Fibroblast of pulmonary artery (primary cell): ENCODE data around the gene GLCCI1.
"Not testable (repeated sequence)": the region's sequence is repeated elsewhere in the genome, so short reads cannot be mapped to it uniquely, and the experiment has no call there.

Source experiments
- DNase-seq: peaks from one replicate; pipeline ENCODE4 v3.0.0-alpha.2; 2010; ENCODE audit warnings: low read depth
- H3K4me3 ChIP-seq: replicated peaks from 2 replicates; pipeline ENCODE4 v1.5.1; 2011; ENCODE audit warnings: low read depth, mild to moderate bottlenecking, control low read depth, low read length, moderate library complexity
- CTCF ChIP-seq: IDR thresholded peaks from 2 replicates; pipeline ENCODE4 v1.5.1; 2011; ENCODE audit warnings: mild to moderate bottlenecking, control low read depth, low read length, inconsistent platforms; ENCODE audit errors: missing control alignments

Gene GLCCI1

GRCh38 chr7:7984424-7984823 is 15.8 kb downstream of the GLCCI1 start:
- no peak overlapping the region for H3K4me3 ChIP-seq
- no peak for TF ChIP-seq CTCF
- DNase-seq, result no peak

DNA sequence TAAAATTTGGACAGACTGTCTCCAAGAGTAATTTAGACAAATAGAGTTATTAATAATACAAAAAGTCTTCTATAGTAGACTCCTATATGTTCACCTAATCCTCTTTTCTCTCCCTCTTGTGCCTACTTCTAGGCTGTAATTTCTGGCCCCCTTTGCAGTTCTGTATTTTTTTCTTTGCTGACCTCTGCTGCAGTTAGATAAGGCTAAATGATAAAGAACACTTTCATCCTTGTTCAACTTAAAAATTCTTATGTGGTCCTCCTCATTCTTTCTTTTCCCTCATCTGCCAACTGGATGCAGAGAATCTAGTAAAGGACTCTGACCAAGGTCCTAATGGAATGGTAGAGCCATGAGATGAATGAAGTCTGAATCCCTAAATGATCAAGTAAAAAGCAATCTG is 20.1 kb downstream of the GLCCI1 start:
- H3K4me3 ChIP-seq, result no peak overlapping the region
- DNase-seq, result no peak
- no peak for TF ChIP-seq CTCF

DNA sequence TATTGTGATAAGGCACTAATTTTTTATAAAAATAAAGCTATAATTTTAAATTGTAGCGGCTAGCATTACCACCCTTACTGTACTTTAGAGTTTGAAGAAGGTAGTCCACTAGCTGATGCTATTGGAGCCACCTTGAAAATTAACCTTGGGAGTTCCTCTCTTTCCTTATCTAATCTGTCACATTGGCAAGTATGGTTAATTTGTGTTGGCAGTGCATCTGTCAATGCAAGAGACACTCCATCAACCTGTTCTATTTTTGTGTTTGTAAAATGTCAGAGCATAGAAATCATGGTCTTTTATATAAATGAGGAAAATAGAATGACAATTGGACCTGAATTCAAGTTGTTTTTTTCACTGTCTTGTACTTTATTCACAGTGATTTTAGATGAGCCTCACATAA is 20.5 kb downstream of the GLCCI1 start:
- no peak overlapping the region for H3K4me3 ChIP-seq
- TF ChIP-seq CTCF, result no peak
- no peak for DNase-seq

- no peak overlapping the region for H3K4me3 ChIP-seq
- TF ChIP-seq CTCF, result no peak
- DNase-seq, result no peak
Observed at GRCh38 chr7:7989616-7990440, 21.2 kb downstream of the GLCCI1 start.

GRCh38 chr7:7990441-7990761 is 21.8 kb downstream of the GLCCI1 start:
- no peak for TF ChIP-seq CTCF
- H3K4me3 ChIP-seq, result no peak overlapping the region
- DNase-seq, result no peak

- no peak overlapping the region for H3K4me3 ChIP-seq
- no peak for DNase-seq
- TF ChIP-seq CTCF, result no peak
Observed at GRCh38 chr7:7992506-7992905, 23.9 kb downstream of the GLCCI1 start.

- DNase-seq, H3K4me3 ChIP-seq: not testable (repeated sequence)
Observed at GRCh38 chr7:7995348-7995747, 26.8 kb downstream of the GLCCI1 start.
